Astrocyte of the hippocampus (primary cell): ENCODE measurements around the gene DDX19B.
"Not testable (repeated sequence)": the region's sequence is repeated elsewhere in the genome, so short reads cannot be mapped to it uniquely, and the experiment has no call there.

Experiments used
- DNase-seq: peaks from one replicate; pipeline ENCODE4 v3.0.0; 2011; ENCODE audit warnings: low read depth, low spot score

The DDX19B gene

DNA sequence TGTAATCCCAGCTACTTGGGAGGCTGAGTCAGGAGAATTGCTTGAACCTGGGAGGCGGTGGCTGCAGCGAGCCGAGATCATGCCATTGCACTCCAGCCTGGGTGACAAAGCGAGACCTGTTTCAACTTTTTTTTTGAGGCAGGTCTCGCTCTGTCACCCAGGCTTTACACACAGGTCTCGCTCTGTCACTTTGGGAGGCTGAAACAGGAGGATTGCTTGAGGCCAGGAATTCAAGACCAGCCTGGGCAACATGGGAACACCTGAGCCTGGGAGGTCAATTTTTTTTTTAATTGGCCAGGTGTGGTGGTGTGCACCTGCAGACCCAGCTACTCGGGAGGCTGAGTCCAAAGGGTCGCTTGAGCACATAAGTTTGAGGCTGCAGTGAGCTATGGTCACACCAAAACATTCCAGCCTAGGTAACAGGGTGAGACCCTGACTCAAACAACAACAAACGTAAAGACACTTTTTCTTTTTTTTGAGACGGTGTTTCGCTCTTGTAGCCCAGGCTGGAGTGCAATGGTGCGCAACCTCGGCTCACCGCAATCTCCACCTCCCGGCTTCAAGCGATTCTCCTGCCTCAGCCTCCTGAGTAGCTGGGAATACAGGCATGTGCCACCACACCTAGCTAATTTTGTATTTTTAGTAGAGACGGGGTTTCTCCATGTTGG is 11.5 kb upstream of the DDX19B start:
- DNase-seq: not testable (repeated sequence)

DNA sequence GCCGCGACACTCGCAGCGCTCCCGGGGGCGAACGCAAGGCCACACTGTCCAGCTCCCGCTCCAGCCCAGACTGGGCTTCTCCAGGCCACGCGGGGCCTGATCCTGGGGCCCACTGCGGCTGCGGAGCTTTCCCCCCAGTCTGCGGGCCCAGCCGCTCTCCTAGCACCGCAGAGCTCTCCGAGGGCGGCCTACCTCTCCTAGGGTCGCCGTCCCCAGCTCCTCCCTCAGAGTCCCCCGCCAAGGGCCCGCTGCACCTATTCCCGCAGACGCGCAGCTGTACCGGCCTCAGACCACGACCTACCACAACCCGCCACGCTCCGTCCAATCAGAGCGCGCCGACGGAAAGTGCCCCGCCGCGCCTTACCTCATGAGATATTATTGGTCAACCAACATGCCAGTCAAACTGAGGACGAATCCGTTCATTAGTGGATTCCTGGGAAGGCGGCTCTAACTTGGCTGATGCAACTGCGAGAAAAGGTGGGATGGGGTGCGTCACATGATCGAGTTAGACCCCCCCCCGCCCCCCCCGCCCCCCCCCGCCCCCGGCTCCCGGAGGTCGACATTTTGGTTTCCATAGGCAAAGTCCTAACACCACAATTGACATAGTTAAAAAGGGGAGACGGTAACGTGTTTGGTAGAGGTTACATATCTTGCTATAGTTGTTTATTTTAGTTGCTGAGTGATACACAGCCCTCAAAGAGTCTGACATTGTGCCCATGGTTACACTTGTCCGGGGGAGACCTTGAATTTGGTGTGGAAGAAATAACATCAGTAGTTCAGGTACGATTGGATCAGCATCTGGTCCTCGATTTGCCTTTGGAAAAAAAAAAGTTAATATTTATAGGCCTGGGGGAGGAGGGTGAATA is 9.5 kb upstream of the DDX19B start, which contains the start of gene AARS1:
Gene AARS1, minus strand, starts transcription at position 278 of the 866 bp plus-strand sequence. CDS start 6,743 bp downstream, outside the sequence.
- DNase-seq: peak; percentile 100

DNA sequence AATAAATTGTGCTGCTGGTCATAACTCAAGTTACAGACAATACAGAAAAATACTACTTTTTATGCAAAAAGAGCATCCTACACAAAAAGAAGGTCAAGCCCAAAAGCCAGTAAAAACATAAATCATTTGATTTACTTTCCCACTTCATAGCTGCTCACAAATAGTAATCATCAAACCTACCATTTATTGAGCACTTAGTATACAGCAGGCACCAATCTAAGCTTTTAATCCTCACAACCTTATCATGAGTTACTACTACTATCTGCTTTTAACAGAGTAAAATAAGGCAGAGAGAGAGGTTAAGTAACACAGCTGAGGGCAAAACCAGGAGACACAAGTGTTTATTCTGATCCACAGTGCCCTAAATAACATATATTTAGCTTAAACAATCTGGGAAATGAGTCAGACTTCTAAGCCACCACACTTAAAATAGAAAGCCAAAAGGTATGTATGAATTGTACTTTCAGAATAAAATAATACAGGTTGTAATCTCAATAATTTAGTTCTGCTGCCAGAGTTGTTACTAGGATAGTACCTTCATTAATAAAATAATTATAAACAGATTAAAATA is 8.0 kb upstream of the DDX19B start:
- no peak for DNase-seq

DNA sequence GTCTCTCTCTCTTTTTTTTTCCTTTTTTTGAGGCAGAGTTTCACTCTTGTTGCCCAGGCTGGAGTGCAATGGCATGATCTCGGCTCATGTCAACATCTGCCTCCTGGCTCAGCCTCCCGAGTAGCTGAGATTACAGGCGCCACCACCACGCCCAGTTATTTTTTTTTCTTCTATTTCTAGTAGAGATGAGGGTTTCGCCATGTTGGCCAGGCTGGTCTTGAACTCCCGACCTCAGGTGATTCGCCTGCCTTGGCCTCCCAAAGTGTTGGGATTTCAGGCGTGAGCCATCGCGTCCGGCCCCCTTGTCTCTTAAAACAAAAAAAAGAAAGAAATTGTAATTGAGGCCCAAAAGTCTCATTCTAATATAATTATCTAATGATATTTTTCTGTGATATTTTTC is 6.8 kb upstream of the DDX19B start:
- not testable (repeated sequence) for DNase-seq

DNA sequence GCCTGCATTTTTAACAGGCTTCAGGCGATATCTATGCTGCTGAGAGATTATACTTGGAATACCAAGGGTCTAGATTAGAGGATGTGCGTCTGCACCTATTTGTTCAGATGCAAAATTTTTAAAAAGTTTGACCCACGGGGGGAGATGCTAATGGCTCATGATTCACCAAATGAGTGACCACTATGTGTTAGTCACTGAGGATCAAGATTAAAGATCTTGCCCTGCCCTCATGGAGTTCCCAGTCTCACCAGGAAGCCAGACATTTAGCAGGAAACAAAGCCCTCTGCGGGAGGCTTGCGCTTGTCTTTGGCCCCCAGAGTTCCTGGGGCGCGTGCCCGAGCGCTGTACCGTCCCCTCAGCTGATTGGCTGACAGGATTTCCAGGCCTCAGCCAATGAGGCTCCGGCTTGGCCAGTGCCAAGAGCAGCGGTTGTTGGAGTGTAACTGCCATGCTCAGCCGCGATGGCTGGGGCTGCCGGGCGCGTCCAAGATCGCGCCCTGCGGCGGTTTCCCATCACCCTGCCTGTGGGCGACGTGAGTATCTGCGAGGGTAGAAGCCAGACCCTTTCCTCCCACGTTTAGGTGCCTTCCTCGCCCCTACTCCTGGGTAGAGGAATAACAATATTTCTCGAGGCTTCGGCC is 4.5 kb upstream of the DDX19B start:
- DNase-seq: no peak

DNA sequence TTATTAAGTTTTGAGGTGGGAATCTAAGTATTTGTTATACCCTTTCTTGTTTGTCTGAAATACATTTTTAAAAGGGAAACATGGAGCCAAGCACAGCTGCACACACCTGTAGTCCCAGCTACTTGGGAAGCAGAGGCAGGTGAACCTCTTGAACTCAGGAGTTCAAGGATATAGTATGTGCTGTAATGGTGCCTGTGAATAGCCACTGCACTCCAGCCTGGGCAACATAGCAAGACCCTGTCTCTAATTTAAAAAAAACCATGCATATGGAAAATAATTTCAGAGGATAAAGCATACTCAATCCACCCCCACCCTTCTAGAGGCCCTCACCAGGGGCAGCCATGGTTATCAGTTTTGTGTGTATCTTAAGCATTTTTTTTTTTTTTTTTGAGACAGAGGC is 3.4 kb upstream of the DDX19B start:
- DNase-seq: no peak

DNA sequence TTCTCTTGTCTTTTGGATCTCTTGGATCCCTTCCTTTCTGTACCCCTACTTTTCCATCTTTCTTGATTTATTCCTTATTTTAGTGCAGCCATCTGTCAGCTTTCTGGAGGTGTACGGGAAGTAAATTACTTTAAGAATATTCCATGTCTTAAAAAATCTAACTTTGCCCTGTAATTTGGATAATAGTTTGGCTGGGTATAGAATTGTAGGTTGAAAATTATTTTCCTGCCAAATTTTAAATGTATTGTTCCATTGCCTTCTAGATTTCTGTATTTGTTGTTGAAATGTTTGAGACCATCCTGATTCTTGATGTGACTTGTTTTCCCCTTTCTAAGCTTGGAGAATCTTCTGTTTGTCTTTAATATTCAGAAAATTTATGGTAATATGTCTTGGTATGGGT is 2.1 kb downstream of the DDX19B start:
- DNase-seq: no peak

DNA sequence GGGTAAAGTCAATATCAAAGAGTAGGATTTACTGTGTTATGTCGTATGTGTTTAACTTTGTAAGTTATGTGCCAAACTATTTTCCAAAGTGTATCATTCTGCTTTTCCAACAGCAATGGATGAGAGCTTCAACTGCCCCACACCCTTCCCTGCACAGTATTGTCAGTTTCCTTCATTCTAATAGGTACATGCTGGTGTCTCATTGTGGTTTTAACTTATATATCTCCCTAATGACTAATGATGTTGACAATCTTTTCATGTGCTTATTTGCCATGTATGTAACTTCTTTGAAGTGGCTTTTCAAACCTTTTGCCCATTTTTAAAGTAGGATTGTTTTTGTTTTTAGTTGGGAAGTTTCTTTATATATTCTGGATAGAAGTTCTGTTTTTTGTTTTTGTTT is 3.8 kb downstream of the DDX19B start:
- DNase-seq: no peak

DNA sequence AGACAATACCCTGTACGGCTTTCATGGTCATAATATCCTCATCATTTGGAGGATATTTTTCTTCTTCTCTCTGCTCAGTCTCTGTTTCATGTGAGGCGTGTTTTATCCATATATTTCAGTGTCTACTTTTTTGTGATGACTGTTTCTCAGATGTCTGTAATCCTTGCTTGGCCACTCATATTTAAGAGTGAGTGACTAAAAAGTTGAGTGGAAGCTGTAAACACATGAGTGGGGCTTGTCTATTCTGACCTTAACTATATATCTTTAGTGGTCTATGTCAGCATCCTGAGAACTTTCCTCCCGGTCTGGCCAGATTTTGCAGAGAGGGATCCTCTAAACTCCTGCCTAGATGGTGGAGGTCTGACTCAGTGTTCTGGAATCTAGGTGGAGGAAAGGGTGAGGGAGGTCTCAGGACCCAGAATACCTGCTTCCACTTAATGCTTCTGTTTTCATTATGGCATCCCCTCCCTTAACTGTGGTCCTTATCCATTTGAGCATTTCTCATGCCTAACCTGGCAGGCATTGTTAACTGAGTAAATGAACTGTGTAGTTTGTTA is 6.0 kb downstream of the DDX19B start:
- peak; percentile 23 for DNase-seq

DNA sequence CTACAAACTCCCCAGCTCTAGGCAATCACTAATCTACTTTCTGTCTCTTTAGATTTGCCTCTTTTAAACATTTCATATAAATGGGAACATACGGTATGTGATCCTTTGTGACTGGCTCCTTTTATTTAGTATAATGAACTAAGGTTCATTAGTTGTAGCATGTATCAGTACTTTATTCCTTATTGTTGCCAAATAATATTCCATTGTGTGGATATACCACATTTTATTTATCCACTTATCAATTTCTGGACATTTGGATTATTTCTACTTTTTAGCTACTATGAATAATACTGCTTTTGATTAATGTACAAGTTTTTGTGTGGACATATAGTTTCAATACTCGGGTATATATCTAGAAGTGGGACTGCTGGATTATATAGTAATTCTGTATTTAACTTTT is 7.9 kb downstream of the DDX19B start:
- DNase-seq: no peak

DNA sequence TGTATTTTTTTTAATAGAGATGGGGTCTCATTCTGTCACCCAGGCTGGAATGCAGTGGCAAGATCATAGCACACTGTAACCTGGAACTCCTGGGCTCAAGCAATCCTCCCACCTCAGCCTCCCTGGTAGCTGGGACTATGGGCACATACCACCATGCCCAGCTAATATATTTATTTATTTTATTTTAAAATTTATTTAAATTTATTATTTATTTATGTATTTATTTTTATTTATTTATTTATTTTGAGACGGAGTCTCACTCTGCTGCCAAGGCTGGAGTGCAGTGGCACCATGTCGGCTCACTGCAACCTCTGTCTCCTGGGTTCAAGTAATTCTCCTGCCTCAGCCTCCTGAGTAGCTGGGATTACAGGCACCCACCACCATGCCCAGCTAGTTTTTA is 8.7 kb downstream of the DDX19B start:
- DNase-seq: not testable (repeated sequence)

DNA sequence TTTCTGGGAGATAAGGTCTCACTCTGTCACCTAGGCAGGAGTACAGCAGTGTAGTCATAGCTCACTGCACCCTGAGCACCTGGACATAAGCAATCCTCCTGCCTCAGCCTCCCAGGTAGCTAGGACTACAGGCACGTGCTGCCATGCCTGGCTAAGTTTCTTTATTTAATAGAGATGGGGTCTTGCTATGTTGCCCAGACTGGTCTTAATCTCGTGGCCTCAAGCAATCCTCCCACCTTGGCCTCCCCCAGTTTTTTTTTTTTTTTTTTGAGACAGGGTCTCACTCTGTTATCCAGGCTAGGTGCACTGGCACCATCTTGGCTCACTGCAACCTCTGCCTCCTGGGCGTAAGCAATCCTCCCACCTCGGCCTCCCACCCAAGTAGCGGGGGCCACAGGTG is 21.1 kb downstream of the DDX19B start:
- no peak for DNase-seq

DNA sequence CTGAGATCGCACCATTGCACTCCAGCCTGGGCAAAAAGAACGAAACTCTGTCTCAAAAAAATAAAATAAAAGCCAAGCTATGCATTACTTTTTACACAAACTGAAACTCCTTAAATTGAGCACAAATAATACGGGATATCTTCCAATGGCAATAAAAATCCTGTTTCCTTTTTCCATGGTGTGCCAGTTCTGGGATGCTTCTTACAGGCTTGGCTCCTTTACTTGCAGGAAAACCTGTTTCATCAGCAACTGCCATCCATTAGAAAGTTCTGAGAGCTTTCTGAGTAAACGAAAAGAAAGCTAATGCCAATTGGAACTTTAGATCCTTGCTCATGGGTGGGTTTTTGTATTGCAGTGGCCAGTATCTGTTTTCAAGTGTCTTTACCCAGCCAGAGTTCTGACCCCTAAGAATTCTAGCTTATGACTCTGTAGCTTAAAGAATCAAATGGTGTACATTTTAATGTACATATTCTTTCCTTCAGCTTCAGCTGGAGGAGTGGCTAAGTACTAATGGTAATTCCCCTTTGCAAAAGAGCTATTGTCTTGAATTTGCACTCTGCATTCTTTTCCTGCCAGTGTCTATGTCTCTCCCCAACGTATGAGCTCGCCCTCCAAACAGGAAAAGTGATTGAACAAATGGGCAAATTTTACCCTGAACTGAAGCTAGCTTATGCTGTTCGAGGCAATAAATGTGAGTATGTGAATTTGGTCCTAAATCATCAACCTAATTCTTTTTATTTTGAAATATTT is 26.2 kb downstream of the DDX19B start:
- no peak for DNase-seq

DNA sequence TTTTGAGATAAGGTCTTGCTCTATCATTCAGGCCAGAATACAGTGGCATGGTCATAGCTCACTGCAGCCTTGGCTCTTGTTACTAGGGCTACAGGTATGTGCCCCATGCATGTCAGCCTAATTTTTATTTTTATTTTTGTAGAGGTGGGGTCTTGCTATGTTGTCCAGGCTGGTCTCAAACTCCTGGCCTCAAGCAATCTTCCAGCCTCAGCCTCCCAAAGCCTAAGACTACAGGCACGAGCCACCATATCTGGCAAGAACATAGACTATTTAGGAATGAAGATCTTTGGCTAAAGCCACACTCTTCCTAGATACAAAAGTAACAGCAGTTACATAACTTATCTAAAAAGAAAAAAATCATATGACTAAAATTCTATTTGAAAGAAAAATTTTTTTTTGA is 32.1 kb downstream of the DDX19B start:
- DNase-seq: no peak

DNA sequence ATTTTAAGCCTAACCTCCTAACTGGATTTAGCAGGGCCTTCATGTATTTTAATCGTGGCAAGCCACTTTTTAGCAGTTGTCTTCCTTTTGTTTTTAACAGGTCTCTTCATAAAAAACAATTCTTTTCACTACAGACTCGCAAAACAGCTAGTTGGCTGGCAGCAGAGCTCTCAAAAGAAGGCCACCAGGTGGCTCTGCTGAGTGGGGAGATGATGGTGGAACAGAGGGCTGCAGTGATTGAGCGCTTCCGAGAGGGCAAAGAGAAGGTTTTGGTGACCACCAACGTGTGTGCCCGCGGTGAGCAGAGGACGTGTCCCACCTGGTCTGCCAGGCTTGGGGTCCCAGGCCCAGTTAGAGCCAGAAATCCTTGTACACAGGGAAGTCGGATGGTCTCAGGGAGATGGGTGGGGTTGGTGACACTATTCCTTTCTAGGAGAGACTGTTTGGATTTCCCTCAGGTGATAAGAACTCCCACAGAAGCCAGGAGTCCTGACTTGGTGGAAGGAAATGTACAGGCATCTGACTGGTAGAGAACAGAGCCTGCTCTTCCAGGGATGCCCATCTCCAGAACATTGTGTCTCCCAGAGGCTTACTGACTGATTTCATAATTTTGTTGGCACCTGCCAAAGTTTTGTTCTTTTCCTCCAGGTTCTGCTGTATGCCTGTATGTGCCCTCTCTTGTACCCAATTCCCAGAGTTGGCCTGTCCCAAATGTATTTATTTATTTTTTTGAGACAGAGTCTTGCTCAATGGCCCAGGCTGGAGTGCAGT is 32.8 kb downstream of the DDX19B start:
- DNase-seq: peak; percentile 19

DNA sequence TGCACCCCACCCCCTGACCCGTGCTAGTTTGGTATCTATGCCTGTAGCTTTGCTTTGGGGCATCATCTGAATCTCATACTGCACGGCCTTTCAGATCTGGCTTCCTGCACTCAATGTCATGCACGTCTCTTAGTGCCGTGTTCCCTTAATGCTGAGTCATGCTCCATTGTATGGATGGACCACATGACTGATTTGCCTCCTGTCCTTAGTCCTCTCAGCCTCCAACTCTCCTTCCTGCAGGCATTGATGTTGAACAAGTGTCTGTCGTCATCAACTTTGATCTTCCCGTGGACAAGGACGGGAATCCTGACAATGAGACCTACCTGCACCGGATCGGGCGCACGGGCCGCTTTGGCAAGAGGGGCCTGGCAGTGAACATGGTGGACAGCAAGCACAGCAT is 33.7 kb downstream of the DDX19B start:
- not testable (repeated sequence) for DNase-seq

DNA sequence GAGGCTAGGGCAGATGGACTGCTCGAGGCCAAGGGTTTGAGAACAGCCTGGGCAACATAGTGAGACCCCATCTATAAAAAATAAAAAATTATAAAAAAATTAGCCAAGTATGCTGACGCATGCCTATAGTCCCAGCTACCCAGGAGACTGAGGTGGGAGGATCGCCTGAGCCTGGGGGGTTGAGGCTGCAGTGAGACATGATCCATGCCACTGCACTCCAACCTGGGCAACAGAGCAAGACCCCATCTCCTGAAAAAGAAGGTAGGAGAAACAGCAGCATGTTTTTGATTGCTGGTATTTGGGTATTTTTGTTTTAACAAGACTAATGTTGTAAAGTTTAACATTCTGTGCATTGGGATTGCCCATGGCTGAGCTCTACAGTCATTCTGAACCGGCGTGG is 38.8 kb downstream of the DDX19B start:
- DNase-seq: no peak

DNA sequence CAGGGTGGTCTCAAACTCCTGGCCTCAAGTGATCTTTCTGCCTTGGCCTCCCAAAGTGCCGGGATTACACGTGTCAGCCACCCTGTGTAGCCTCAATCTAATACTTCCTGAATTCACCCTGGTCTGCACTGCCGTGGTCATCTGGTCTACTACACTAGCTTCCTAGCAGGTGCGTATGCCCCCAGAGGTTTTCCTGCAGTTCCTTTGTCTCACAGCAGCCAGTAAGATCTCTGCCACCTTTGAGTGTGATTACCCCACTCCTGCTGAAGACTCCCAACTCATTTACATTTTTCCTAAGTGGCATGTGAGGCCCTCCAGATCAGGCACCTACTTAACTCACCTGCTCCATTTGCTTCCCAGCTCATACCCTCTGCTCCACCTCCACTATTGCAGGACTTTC is 42.6 kb downstream of the DDX19B start:
- DNase-seq: no peak

DNA sequence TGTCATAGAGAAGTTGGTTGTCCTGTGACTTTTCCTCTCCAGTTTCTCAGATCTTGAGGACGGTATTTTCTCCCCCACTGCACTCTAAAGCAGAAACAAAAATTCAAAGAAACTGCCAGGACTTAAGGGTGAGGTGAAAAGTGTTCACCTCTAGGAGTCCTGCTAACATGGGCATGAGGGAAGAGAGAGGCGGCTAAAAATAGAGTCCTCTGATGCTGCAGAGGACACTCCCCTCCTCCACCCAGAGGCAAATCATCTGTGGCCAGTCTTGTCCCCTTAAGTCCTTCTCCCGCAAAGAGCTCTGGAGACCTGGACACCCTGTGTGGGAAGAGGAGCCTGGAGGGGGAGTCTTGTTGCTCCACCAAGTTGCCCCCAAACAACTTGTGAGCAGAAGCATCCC is 43.0 kb downstream of the DDX19B start:
- DNase-seq: no peak

DNA sequence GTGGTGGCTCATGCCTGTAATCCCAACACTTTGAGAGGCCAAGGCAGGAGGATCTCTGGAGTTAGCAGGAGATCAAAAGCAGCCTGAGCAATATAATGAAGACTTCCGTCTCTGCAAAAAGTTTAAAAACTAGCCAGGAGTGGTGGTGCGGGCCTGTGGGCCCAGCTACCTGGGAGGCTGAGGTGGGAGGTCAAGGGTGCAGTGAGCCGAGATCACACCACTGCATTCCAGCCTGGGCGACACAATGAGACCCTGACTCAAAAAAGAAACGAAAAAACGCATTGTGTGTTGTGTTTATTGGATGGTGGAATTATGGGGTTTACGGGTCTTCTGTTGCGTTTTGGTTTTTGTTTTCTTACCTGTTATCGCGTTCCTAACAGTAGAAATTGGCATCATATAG is 46.9 kb downstream of the DDX19B start:
- DNase-seq: no peak
